HG03342 (cell line): ENCODE data around the gene EFNA5.

Experiments
- ATAC-seq: cut with Tn5 transposase; IDR thresholded peaks from one replicate; pipeline ENCODE4 v1.9.1; 2021; ENCODE audit warnings: mild to moderate bottlenecking, moderate library complexity; ENCODE audit not compliant: unreplicated experiment

The EFNA5 gene

DNA sequence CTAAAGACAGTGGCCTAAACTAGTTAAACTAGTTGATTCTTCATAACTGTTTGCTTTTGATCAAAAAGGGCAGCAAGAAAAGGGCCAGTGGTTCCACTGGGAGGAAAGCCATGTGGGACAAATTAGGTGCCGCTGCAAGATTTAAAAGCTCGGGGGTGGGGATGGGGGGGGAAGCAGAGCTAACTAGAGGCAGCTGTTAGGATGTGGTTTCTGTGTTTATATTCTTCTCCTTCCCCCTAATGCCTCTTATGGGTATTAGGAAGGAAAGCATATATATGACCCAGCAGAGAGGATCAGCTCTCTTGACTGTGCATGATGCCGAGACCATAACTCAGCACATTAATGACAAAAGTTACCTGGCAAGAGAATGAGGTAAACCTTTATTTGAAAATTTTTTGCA is 65.7 kb downstream of the EFNA5 start:
- no peak for ATAC-seq

DNA sequence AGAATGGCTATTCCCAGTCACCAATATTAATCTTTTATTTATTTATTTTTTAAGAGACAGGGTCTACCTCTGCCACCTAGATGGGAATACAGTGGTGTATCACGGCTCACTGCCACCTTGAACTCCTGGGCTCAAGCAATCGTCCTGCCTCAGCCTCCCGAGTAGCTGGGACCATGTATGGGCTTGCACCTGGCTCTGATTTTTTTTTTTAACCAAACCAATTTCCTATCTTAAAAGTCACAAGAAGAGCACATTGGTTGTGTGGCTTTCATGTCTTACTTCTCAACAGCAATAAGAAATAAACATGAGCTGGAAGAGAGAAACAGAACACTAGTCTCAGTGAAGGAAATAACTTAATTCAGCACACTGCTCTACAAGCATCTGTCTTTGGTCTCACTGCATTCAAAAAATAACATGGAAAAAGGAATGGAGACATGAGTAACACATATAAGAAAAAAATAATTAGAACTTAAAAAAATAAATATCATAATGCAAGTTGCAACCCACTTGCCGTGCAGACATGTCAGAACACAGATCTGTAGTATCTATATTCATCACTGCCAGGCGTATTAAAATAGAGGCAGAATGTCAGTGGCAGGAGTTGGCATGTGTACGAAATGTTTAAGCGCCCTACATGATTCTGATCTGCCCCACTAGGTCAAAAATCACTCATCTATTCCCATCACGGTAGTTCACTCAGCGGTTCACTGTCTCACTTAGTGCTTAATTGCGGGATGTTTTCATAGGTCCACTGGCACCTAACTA is 66.4 kb downstream of the EFNA5 start:
- ATAC-seq, result no peak

DNA sequence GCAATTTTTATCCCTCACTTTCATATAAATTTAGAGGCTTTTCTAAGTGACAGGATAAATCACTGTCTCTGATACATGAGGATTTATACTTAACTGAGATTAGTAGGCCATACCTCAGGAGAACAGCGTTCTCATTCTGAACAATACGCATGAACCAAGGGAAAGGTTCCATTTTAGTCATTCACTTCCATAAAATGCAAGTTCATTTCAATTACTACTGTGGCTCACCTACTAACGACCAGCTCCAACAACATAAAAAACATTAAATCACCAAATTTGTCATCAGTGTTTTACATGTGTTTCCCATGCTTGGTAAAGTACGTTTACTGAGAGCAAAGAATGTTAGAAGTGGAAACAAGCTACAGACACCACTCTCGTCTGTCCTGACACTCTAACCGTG is 67.4 kb downstream of the EFNA5 start:
- ATAC-seq, result no peak

GRCh38 chr5:107602896-107603295 is 67.8 kb downstream of the EFNA5 start:
- no peak for ATAC-seq

GRCh38 chr5:107601076-107601475 is 69.7 kb downstream of the EFNA5 start:
- ATAC-seq, result no peak

DNA sequence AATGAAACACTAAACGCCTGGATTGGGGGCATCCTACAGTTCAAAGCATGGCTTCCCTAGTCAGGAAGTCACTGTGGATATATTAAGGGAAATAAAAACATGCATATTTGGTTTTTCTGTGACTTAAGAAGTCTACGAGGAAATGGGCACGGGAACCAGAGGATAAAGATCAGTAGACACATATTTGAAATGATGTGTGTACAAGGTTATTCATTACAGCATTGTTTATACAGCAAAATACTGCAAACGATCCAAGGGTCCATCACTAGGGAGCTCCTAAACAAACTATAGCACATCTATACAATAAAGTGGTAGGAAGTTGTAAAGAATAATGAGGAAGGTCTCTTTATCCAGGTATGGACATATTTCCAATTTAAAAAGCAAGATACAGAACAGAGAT is 71.8 kb downstream of the EFNA5 start:
- no peak for ATAC-seq

DNA sequence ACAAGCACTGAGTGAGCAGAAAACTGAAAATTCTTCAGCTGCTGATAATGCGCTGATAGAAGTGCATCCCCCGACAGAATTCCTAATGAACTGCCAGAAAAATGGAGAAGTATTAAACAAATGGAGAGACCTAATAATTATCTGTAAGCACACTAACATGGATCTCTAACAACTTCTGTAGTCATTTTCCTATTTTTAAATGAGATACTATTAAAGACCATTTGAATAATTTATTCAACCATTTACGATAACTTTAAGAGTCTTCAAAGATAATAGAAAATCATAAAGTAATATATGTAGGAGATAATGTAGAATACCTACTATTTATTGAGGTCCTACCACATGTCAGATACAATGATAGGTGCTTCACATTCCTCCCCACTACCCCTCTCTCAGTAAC is 72.9 kb downstream of the EFNA5 start:
- no peak for ATAC-seq

GRCh38 chr5:107597247-107597646 is 73.5 kb downstream of the EFNA5 start:
- ATAC-seq, result no peak

- ATAC-seq, result no peak
These were observed 76.3 kb downstream of the EFNA5 start for GRCh38 chr5:107594253-107595045.

DNA sequence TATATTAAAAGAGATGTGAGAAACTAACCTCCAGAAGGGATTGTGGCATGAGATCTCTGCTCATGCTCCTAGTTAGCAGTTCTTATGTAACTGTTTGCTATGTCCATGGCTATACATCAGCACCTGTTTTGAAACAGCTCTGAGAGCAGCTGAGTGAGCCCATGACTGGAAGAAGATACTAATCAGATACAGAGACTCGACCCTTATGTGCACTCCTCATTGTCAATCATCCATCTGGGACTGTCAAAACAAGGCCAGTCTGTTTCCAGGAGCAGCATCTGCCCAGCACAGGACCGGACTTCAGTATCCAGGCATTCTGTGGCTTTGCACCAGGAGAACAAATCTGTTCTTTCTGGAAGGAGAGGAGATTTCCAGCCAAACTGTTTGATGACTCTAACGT is 77.7 kb downstream of the EFNA5 start:
- no peak for ATAC-seq

DNA sequence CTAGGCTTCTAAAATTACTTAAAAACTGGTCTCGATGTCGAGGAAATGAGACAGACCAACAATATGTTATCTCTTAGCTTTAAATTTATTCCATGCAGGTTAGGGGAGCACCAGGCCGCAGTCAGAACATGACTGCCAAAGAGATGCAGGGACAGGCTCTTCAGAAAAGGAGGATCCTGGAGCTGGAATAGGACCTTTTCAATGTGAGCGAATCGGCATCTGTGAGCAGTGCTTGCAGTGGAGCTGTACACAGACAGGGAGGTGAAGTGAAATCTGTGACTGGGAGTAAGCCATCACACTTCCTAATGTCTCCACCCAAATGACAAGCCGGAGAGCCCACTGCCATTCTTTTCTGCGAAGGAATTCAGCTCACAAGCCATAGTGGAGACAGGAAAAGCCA is 78.2 kb downstream of the EFNA5 start:
- no peak for ATAC-seq

DNA sequence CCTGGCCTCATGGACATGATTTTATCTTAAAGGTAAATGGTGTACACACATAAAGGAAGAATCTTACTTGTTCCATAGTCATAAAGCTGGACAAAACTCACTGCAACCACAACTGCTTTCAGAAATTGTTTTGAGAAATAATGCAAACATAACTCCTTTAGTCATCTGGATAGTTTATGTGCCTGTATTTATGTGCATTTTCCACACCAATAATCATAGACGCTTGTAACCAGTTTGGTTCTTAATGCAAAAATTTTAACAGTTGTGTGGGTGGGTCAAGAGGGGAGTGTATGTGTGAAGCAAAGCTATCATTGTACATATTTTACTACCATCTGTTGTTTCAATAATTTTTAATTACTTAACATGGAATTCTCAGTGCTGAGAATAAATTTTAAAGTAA is 80.1 kb downstream of the EFNA5 start:
- no peak for ATAC-seq

DNA sequence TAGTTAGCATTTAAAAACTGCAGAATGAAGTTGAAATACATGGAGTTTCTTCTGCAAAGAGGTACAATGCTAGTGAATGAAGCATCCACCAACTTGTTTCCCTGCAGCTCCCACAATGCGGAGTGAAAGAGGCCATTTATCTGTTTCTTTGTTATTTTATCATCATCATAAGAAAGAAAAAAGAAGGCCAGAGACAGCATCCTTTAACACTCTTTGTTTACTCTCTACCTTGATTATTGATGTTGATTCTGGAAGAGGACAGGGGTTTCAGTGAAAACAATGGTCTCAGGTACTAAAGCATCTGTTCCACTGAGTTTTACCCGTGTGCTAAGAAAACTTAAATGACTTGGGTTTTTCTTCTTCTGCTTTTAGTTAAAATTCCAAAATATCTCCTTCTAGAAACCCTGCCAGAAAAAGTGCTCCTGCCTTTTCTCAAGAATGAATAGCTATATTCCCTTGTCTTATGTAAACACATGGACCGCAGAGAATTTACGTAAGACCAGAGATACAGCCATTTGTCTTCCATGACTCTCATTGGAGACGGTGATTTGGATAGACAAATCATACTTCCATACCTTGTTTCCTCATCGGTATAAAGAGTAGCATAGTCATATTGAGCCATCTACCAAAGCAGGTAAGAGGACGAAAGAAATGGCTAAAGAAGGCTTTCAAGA is 81.1 kb downstream of the EFNA5 start:
- ATAC-seq, result no peak

DNA sequence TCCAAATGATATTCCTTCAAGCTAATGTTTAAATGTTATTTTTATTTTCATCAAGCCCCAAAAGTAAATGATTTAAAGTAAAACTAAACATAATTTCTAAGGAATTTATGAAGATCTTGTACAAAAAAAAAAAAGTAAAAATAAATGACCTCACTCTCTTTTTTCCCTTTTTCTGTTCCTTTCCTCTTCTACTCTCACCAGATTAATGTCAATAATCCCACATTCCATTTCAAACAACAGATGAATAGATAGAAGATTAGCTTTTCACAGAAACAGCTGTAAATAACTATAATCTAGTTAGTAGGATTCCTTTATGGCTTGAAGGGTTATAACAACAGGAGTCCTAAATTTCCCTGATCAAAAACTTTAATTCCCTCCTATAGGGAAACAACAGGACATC is 88.1 kb downstream of the EFNA5 start:
- no peak for ATAC-seq

DNA sequence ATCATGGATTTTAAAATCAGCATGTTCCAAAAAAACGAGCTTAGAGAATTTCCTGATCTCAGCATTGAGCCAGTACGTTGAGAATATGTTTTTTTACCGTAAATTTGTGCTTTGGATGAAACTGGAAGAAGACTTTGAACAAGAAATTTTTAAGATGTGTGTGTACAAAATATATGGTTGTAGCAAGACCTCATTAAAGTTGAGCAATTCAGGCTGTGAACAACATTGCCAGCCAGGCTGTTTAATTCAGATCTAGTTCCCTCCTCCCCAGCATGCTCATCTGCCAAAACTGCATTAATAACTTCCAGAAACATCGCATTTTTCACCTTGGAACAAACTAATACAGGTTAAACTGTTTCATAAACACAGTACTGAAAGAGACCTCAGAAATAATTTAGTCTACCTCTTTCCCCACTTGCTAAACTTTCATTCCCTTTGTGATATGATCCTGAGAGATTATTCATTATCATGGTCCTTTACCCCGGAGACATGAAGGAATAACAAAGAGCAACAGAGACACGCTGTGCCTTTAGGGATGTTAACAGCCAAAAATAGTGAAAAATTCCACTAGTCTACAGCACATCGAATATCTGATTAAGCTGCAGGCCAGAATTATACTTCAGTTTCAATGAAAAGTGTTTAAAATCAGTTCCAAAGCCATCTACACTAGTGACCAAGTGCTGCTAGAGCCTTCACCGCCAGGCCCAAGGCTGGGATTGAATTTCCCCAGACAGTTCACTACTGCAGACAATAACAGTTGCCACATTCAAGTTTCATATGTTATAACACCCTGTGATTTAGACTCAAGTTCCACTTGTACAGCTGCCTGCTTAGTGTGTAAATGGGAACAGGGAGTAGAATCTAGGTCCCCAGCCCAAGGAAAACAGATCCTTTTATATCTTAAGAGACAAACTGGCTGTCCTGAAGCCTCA is 89.6 kb downstream of the EFNA5 start:
- ATAC-seq, result no peak

GRCh38 chr5:107578051-107578635 is 92.6 kb downstream of the EFNA5 start:
- ATAC-seq, result no peak

GRCh38 chr5:107577394-107577950 is 93.3 kb downstream of the EFNA5 start:
- no peak for ATAC-seq

GRCh38 chr5:107576736-107577393 is 93.9 kb downstream of the EFNA5 start:
- ATAC-seq, result no peak

- ATAC-seq, result no peak
These were observed 94.6 kb downstream of the EFNA5 start for GRCh38 chr5:107576155-107576554.

GRCh38 chr5:107574287-107574686 is 96.5 kb downstream of the EFNA5 start:
- no peak for ATAC-seq
